AG04449 (cell line): ENCODE data around the gene ARHGAP21.

Experiments
- CTCF ChIA-PET: fragments of 350-600 bp; formaldehyde crosslinking; extraction: SDS; loops from one replicate; lab custom pipeline; 2021; ENCODE audit warnings: antibody characterized with exemption; lab: Yijun Ruan, JAX
- POLR2A ChIA-PET: fragments of 400-600, 350-600 bp; formaldehyde crosslinking; extraction: SDS; loops from one replicate; lab custom pipeline; 2020; ENCODE audit warnings: antibody characterized with exemption, inconsistent platforms; lab: Yijun Ruan, JAX
- DNase-seq: peaks from one replicate; pipeline ENCODE4 v3.0.0-alpha.2; 2010; ENCODE audit warnings: low read depth, low spot score
- H3K4me3 ChIP-seq: 2 replicates; pipeline ENCODE4 v1.5.1; 2011; ENCODE audit warnings: low read depth, mild to moderate bottlenecking, control low read depth, low read length
- CTCF ChIP-seq: IDR thresholded peaks from one replicate; pipeline ENCODE4 v1.5.1; 2011; ENCODE audit warnings: mild to moderate bottlenecking, moderate library complexity, low read length, control low read depth, inconsistent platforms; ENCODE audit not compliant: insufficient read depth; ENCODE audit errors: missing control alignments

ARHGAP21 gene

DNA sequence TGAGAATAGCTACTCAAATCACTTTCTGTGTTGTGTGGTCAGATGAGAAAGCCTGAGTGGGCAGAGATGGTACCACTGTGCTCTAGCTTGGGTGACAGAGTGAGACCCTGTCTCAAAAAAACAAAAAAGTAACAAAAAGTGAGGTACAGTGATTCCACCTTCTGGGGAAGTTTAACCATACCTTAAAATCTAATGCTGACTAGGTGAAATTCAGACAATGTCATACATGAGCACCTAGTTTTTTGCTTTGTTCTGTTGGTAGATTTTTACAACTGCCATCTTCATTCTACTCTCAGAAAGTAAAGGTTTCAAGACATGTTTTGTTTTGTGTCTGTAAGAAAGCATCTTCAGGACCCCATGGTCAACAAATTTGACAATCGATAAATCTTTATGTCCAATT, 144.2 kb downstream of the ARHGAP21 start:
- H3K4me3 ChIP-seq: no peak overlapping the region
- CTCF ChIA-PET: interaction anchor here (1.4 kb wide), 1 partner anchor 38 kb away, joined by 3 read pairs; no protein-coding TSS in a partner anchor
- POLR2A ChIA-PET: no interaction called here
- DNase-seq: no peak
- no peak for TF ChIP-seq CTCF

DNA sequence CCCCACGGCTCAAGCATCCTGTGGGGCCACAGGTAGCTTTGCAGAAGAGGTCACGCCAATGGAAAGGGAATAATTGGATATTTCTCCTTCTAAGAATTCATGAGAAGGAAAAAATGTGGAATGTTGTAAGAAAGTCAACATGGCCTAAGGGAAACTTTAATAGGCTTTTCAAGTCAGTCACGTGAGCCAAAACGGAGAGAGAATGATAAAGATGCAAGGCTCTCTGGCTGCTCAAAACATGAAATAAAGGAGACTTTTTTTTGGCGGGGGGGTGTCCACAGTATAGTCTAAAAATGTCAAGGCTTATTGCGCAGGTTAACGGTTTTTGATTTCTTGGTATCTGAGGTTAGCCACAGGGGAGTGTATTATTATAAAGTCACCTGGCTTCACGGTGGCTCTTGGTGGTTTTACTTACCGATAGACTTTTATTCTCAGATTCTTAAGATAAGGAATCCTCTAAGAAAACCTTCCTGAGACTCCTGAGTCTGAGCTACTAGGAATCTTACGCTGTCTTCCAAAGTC, 148.1 kb downstream of the ARHGAP21 start:
- POLR2A ChIA-PET: no interaction called here
- no peak for DNase-seq
- no peak for TF ChIP-seq CTCF
- CTCF ChIA-PET: interaction anchor here (1.1 to 1.7 kb wide), 3 partner anchors 18 to 56 kb away, joined by 3 to 6 read pairs (median 4); no protein-coding TSS in a partner anchor
- H3K4me3 ChIP-seq: no peak overlapping the region

DNA sequence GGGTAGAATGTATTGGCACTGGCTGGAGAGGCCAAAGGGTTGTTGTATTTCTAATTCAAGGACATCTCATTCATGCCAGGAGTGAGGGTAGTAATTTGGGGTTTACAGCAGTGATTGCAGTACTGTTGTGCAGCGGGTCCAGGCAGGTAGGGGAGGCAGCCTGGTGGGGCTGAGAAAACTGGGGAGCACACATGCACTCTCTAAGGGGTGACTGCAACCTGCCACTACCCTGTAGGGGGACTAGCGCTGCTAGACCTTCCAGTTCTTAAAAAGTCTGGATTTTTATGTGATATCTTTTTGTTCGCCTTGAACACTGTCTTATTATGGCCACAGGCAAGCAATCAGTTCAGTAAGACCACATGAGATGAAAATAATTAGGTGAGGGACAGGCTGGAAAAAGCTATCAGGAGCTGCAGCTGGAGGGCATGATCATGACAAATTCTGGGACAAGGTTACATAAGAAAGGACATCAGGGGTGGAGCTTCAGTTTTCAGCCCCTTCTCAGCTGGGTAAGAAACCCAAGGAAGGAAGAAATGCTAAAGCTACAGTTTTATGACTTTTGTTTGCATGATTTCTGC, 149.0 kb downstream of the ARHGAP21 start:
- no peak for TF ChIP-seq CTCF
- CTCF ChIA-PET: interaction anchor here (1.1 to 1.7 kb wide), 2 partner anchors 17 to 55 kb away, joined by 3 to 6 read pairs; no protein-coding TSS in a partner anchor
- no peak for DNase-seq
- H3K4me3 ChIP-seq: no peak overlapping the region
- POLR2A ChIA-PET: no interaction called here

GRCh38 chr10:24574161-24574560, 149.5 kb downstream of the ARHGAP21 start:
- no peak for TF ChIP-seq CTCF
- CTCF ChIA-PET: no interaction called here
- no peak for DNase-seq
- no peak overlapping the region for H3K4me3 ChIP-seq
- POLR2A ChIA-PET: no interaction called here

DNA sequence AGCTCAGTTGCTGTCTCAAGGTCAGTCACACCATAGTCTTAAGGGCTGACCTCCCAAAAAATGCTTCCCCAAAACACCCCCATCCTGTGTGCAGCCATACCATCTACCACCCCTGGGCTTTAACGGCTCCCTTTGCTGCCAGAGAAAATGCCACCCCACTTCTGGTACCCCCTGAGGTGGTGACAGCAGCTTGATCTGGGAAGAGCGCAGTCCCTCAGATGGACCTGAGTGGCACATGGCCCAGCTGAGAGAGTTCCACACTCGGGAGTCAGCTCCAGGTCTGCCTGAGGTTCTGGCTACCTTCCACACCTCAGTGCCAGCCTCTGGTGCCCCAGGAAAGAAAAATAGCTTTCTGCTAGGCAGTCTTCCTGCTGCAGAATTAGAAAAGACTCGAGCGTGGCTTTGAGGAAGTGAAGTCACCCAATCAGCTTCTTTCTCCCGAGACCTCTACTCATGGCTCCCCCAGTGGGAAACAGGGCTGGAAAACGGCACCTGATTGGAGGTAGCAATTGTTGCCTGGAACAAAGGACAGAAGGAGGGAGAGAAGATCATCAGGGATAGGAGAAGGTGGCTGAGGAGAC, 151.7 kb downstream of the ARHGAP21 start:
- ChIA-PET CTCF (interaction anchor here (1.0 to 1.4 kb wide), 2 partner anchors 14 to 45 kb away, joined by 4 read pairs; no protein-coding TSS in a partner anchor), POLR2A (no interaction called here)
- TF ChIP-seq CTCF: no peak
- DNase-seq: no peak
- H3K4me3 ChIP-seq: no peak overlapping the region

- ChIA-PET POLR2A (no interaction called here), CTCF (interaction anchor here (1.0 to 1.4 kb wide), 2 partner anchors 13 to 46 kb away, joined by 4 read pairs; no protein-coding TSS in a partner anchor)
- TF ChIP-seq CTCF: no peak
- DNase-seq: no peak
- H3K4me3 ChIP-seq: no peak overlapping the region
Observed at GRCh38 chr10:24570658-24571426, 152.8 kb downstream of the ARHGAP21 start.
